IMR-90 (cell line): ENCODE measurements around the gene ZNF488. TPM values are rescaled to one million over a fixed set of nuclear protein-coding genes. Genes with fewer than 3 reads are reported as not detected.

Experiments used
- ATAC-seq: fragments of 200-7000 bp; cut with Tn5 transposase; 2 replicates; pipeline ENCODE4 v1.9.1; 2020; ENCODE audit warnings: low read depth, mild to moderate bottlenecking, moderate library complexity
- BruUV-seq: library from RNA; stranded (reverse); fragments of 400-500 nt; replicated peaks from 2 replicates; lab custom pipeline; 2021; lab: Mats Ljungman, UMichigan
- CTCF ChIA-PET: fragments of 300-600 bp; formaldehyde crosslinking; extraction: SDS; loops from one replicate; lab custom pipeline; 2021; ENCODE audit warnings: antibody characterized with exemption; lab: Yijun Ruan, JAX
- POLR2A ChIA-PET: fragments of 300-600 bp; sonication (Branson Sonifier 250); formaldehyde crosslinking; loops from one replicate; lab custom pipeline; 2022; ENCODE audit warnings: antibody characterized with exemption; ENCODE audit not compliant: unreplicated experiment; lab: Charles Lee
- DNase-seq: peaks from one replicate; pipeline ENCODE4 v3.0.0; 2013
- H2AFZ ChIP-seq: replicated peaks from 2 replicates; pipeline ENCODE3; 2013; ENCODE audit warnings: low read length, mild to moderate bottlenecking; ENCODE audit not compliant: poor library complexity
- H2AK5ac ChIP-seq: 2 replicates; pipeline ENCODE4 v1.6.1; 2013; ENCODE audit warnings: low read depth, low read length, inconsistent platforms
- H2AK9ac ChIP-seq: replicated peaks from 2 replicates; pipeline ENCODE3; 2013; ENCODE audit warnings: mild to moderate bottlenecking, low read depth, low read length, moderate library complexity; ENCODE audit not compliant: poor library complexity
- H2BK120ac ChIP-seq: 2 replicates; pipeline ENCODE4 v1.6.1; 2013; ENCODE audit warnings: low read depth, low read length, inconsistent platforms
- H2BK15ac ChIP-seq: 3 replicates; pipeline ENCODE4 v1.6.1; 2013; ENCODE audit warnings: low read depth, low read length, inconsistent platforms
- H2BK20ac ChIP-seq: 2 replicates; pipeline ENCODE4 v1.6.1; 2013; ENCODE audit warnings: low read depth, mild to moderate bottlenecking, inconsistent platforms, low read length, moderate library complexity
- H2BK5ac ChIP-seq: 2 replicates; pipeline ENCODE4 v1.6.1; 2013; ENCODE audit warnings: mild to moderate bottlenecking, low read depth, low read length, inconsistent platforms; ENCODE audit not compliant: poor library complexity, severe bottlenecking
- H3K14ac ChIP-seq: replicated peaks from 2 replicates; pipeline ENCODE4 v1.6.1; 2013; ENCODE audit warnings: low read depth, low read length, inconsistent platforms
- H3K18ac ChIP-seq: 2 replicates; pipeline ENCODE4 v1.6.1; 2013; ENCODE audit warnings: low read depth, low read length, control low read depth
- H3K23ac ChIP-seq: 2 replicates; pipeline ENCODE4 v1.6.1; 2013; ENCODE audit warnings: low read depth, low read length, inconsistent platforms
- H3K27ac ChIP-seq: 2 replicates; pipeline ENCODE4 v1.5.1; 2013; ENCODE audit warnings: mild to moderate bottlenecking, control low read depth, low read length; ENCODE audit not compliant: insufficient read depth
- H3K27me3 ChIP-seq: 2 replicates; pipeline ENCODE4 v1.6.1; 2013; ENCODE audit warnings: low read length; ENCODE audit not compliant: control insufficient read depth, insufficient read depth
- H3K36me3 ChIP-seq: 2 replicates; pipeline ENCODE4 v1.6.1; 2013; ENCODE audit warnings: low read length, mixed read lengths; ENCODE audit not compliant: control insufficient read depth, insufficient read depth
- H3K4ac ChIP-seq: 2 replicates; pipeline ENCODE4 v1.6.1; 2013; ENCODE audit warnings: low read depth, low read length, inconsistent platforms
- H3K4me1 ChIP-seq: 2 replicates; pipeline ENCODE4 v1.6.1; 2013; ENCODE audit warnings: low read length, mixed read lengths; ENCODE audit not compliant: control insufficient read depth, insufficient read depth
- H3K4me2 ChIP-seq: 2 replicates; pipeline ENCODE4 v1.6.1; 2013; ENCODE audit warnings: low read depth, mild to moderate bottlenecking, control low read depth, low read length, moderate library complexity
- H3K4me3 ChIP-seq: 2 replicates; pipeline ENCODE4 v1.5.1; 2013; ENCODE audit warnings: low read depth, mild to moderate bottlenecking, control low read depth, low read length, moderate library complexity; ENCODE audit not compliant: insufficient read depth
- H3K56ac ChIP-seq: 2 replicates; pipeline ENCODE4 v1.6.1; 2013; ENCODE audit warnings: low read length, inconsistent platforms; ENCODE audit not compliant: insufficient read depth; ENCODE audit errors: extremely low read depth
- H3K79me1 ChIP-seq, 2 experiments: 2 replicates each; pipeline ENCODE4 v1.6.1; 2013; ENCODE audit warnings: low read length in 2 of 2, inconsistent platforms in 1 of 2, low read depth in 1 of 2
- H3K9ac ChIP-seq: 2 replicates; pipeline ENCODE4 v1.6.1; 2013; ENCODE audit warnings: low read depth, low read length, control low read depth
- H3K9me1 ChIP-seq: 2 replicates; pipeline ENCODE4 v1.6.1; 2013; ENCODE audit warnings: low read length, inconsistent platforms; ENCODE audit not compliant: insufficient read depth
- H3K9me3 ChIP-seq: 2 replicates; pipeline ENCODE4 v1.6.1; 2013; ENCODE audit warnings: low read length; ENCODE audit not compliant: control insufficient read depth, insufficient read depth
- H4K20me1 ChIP-seq: 2 replicates; pipeline ENCODE4 v1.6.1; 2013; ENCODE audit warnings: low read length, inconsistent platforms; ENCODE audit not compliant: insufficient read depth
- H4K5ac ChIP-seq: 2 replicates; pipeline ENCODE4 v1.6.1; 2013; ENCODE audit warnings: mild to moderate bottlenecking, low read depth, low read length, control low read depth
- H4K8ac ChIP-seq, 2 experiments: 2 replicates each; pipeline ENCODE4 v1.6.1; 2013; ENCODE audit warnings: low read depth in 2 of 2, low read length in 2 of 2, control low read depth in 1 of 2, inconsistent platforms in 1 of 2
- H4K91ac ChIP-seq: 2 replicates; pipeline ENCODE4 v1.6.1; 2013; ENCODE audit warnings: low read depth, low read length, inconsistent platforms; ENCODE audit not compliant: insufficient read depth
- BHLHE40 ChIP-seq: fragments of 150-350 bp; IDR thresholded peaks from 2 replicates; pipeline ENCODE4 v1.6.1; 2016; ENCODE audit warnings: mild to moderate bottlenecking, low read depth, low read length
- CEBPB ChIP-seq: IDR thresholded peaks from 2 replicates; pipeline ENCODE4 v1.6.1; 2012; ENCODE audit warnings: low read depth, low read length, improper control_type of control experiment
- CHD1 ChIP-seq: IDR thresholded peaks from 2 replicates; pipeline ENCODE4 v1.6.1; 2012; ENCODE audit warnings: low read depth, low read length, improper control_type of control experiment
- CTCF ChIP-seq: conservative IDR thresholded peaks from 2 replicates; pipeline ENCODE4 v1.5.1; 2012; ENCODE audit warnings: mild to moderate bottlenecking, low read depth, low read length, improper control_type of control experiment
- FOS ChIP-seq: fragments of 150-350 bp; IDR thresholded peaks from 2 replicates; pipeline ENCODE4 v1.6.1; 2016; ENCODE audit warnings: low read depth, low read length
- MAZ ChIP-seq: IDR thresholded peaks from 2 replicates; pipeline ENCODE4 v1.6.1; 2012; ENCODE audit warnings: low read depth, mild to moderate bottlenecking, low read length, improper control_type of control experiment, moderate library complexity, borderline replicate concordance
- MXI1 ChIP-seq: IDR thresholded peaks from 2 replicates; pipeline ENCODE4 v1.6.1; 2012; ENCODE audit warnings: low read depth, mild to moderate bottlenecking, low read length, moderate library complexity, borderline replicate concordance
- NFE2L2 ChIP-seq: fragments of 150-350 bp; IDR thresholded peaks from 2 replicates; pipeline ENCODE4 v1.6.1; 2016; ENCODE audit warnings: low read depth, mild to moderate bottlenecking, low read length
- POLR2A ChIP-seq: IDR thresholded peaks from 2 replicates; pipeline ENCODE4 v1.6.1; 2012; ENCODE audit warnings: mild to moderate bottlenecking, low read depth, low read length
- RAD21 ChIP-seq: IDR thresholded peaks from 2 replicates; pipeline ENCODE4 v1.6.1; 2012; ENCODE audit warnings: low read length, improper control_type of control experiment
- RCOR1 ChIP-seq: IDR thresholded peaks from 2 replicates; pipeline ENCODE4 v1.6.1; 2012; ENCODE audit warnings: mild to moderate bottlenecking, low read length, improper control_type of control experiment; ENCODE audit not compliant: insufficient replicate concordance
- SMC3 ChIP-seq: fragments of 150-350 bp; IDR thresholded peaks from 2 replicates; pipeline ENCODE4 v1.6.1; 2016; ENCODE audit warnings: low read depth, mild to moderate bottlenecking, antibody characterized with exemption, low read length, moderate library complexity
- whole genome bisulfite sequencing, 2 experiments: methylation state at CpG; one replicate each; pipeline versions ENCODE4 v1.1.5 to v1.1.7; 2013; ENCODE audit warnings: missing lambda C conversion rate in 2 of 2; ENCODE audit not compliant: insufficient read length in 1 of 2; ENCODE audit errors: extremely low coverage in 2 of 2; 5-methylcytosine and 5-hydroxymethylcytosine counted together
- dilution Hi-C: fragments of 300-500 bp; cut with HindIII; formaldehyde crosslinking; loops from one replicate; pipeline ENCODE4 v1.14.3; 2018; ENCODE audit warnings: low sequenced_read_pairs; ENCODE audit not compliant: unreplicated experiment
- in situ Hi-C: fragments of 300-500 bp; cut with MboI; formaldehyde crosslinking; loops from 3 replicates; pipeline ENCODE4 v1.14.3; 2019; ENCODE audit warnings: low sequenced_read_pairs, inconsistent platforms, mixed read lengths
- intact Hi-C: fragments of 100-400 bp; cut with micrococcal nuclease; formaldehyde crosslinking; loops from 2 replicates; pipeline ENCODE4 v1.10.0; 2022
- polyA plus RNA-seq, 3 experiments: library from polyadenylated mRNA; depleted of rRNA; stranded (reverse); fragments of >200 nt; gene quantifications; 2 replicates each; pipeline ENCODE4 v1.2.3, GENCODE V29; 2012; ENCODE audit warnings: low replicate concordance in 1 of 3
- total RNA-seq: library from RNA; depleted of rRNA; stranded (reverse); fragments of >200 nt; gene quantifications from 2 replicates; pipeline ENCODE4 v1.2.3, GENCODE V29; 2012

Gene ZNF488
- total and polyA plus RNA-seq, 2 of the 4 experiments (the other 2 are of a cell fraction), result under 0.01 to 0.14 TPM

GRCh38 chr10:47361293-47361692 is 22.8 kb downstream of the ZNF488 start:
- BruUV-seq, result no TSS peak
- Histone ChIP-seq H4K8ac (no peak overlapping the region), H2AFZ (no peak overlapping the region), H2BK5ac (no peak overlapping the region), H3K23ac (no peak overlapping the region), H4K5ac (no peak overlapping the region), H2BK15ac (no peak overlapping the region), H3K4ac (no peak overlapping the region), H2BK120ac (no peak overlapping the region), H3K9me1 (no peaks in the 10 kb centered on the region; the same call in 1 of the 2 replicates), H3K56ac (no peak overlapping the region), H3K18ac (no peak overlapping the region), H3K4me1 (no peaks in the 10 kb centered on the region), H4K91ac (no peak overlapping the region), H3K9ac (no peak overlapping the region), H3K4me2 (no peak overlapping the region), H3K27ac (no peak overlapping the region), H2BK20ac (no peak overlapping the region), H4K20me1 (no peaks in the 10 kb centered on the region), H3K79me1 (no peaks in the 10 kb centered on the region), H2AK5ac (no peak overlapping the region), H3K14ac (no peak overlapping the region), H3K9me3 (no peaks in the 10 kb centered on the region), H3K27me3 (peaks cover 33% of the 10 kb centered on the region), H3K4me3 (no peak overlapping the region), H3K36me3 (no peaks in the 10 kb centered on the region), H2AK9ac (no peak overlapping the region)
- intact Hi-C loops, result loop anchor here (2.0 kb wide), 1 partner anchor 78 kb away; no protein-coding TSS in a partner anchor
- ChIA-PET POLR2A (no interaction called here), CTCF (interaction anchor here (1.2 kb wide), 1 partner anchor 13 kb away, joined by 3 read pairs; no protein-coding TSS in a partner anchor)
- DNase-seq (peak; percentile 16), ATAC-seq (peak; percentile 67)
- TF ChIP-seq RCOR1, result no peak
- no peak for TF ChIP-seq CEBPB
- no peak for TF ChIP-seq POLR2A
- TF ChIP-seq CTCF, result peak; percentile 68
- peak; percentile 65 for TF ChIP-seq RAD21
- no peak for TF ChIP-seq NFE2L2
- no peak for TF ChIP-seq BHLHE40
- TF ChIP-seq MXI1, result no peak
- TF ChIP-seq CHD1, result no peak
- no peak for TF ChIP-seq FOS
- TF ChIP-seq SMC3, result peak; percentile 65
- no peak for TF ChIP-seq MAZ
- dilution Hi-C loops, result no loop called here
- 17% methylated on average over 1 of the region's 9 CpGs; no CpG with 5 or more reads in 1 of the 2 experiments for WGBS, 2 experiments
- in situ Hi-C loops, result no loop called here
